Chondrocyte (in vitro differentiated cells): Measurements from ENCODE around the gene IL25. TPM values are rescaled to one million over a fixed set of nuclear protein-coding genes. Genes with fewer than 3 reads are reported as not detected.
"Not testable (repeated sequence)": the region's sequence is repeated elsewhere in the genome, so short reads cannot be mapped to it uniquely, and the experiment has no call there.

Experiments
- DNase-seq: peaks from one replicate; pipeline ENCODE4 v3.0.0; 2021; ENCODE audit warnings: mixed read lengths, low spot score
- H3K27ac Mint-ChIP-seq: one replicate; pipeline ENCODE4 v1.8.0; 2021; ENCODE audit warnings: mild to moderate bottlenecking, moderate library complexity, mixed read lengths; ENCODE audit not compliant: unreplicated experiment
- H3K27me3 Mint-ChIP-seq: 2 replicates; pipeline ENCODE4 v1.8.0; 2021; ENCODE audit warnings: low read depth, mixed read lengths
- H3K36me3 Mint-ChIP-seq: 2 replicates; pipeline ENCODE4 v1.8.0; 2021; ENCODE audit warnings: low read depth, mixed read lengths
- H3K4me1 Mint-ChIP-seq: 2 replicates; pipeline ENCODE4 v1.8.0; 2021; ENCODE audit warnings: low read depth, mild to moderate bottlenecking, mixed read lengths
- H3K4me3 Mint-ChIP-seq: one replicate; pipeline ENCODE4 v1.8.0; 2021; ENCODE audit warnings: mild to moderate bottlenecking, moderate library complexity, mixed read lengths; ENCODE audit not compliant: unreplicated experiment
- H3K9me3 Mint-ChIP-seq: 2 replicates; pipeline ENCODE4 v1.8.0; 2021; ENCODE audit warnings: low read depth, mixed read lengths
- microRNA-seq: library from miRNA; unstranded; fragments of <30 nt; microRNA quantifications from one replicate; pipeline ENCODE4 v1.2.0, GENCODE V29; 2020; ENCODE audit warnings: borderline number of aligned reads
- total RNA-seq: library from RNA; stranded (reverse); gene quantifications from 3 replicates; pipeline ENCODE4 v1.2.1, GENCODE V29; 2021
- TF ChIP-seq, protein P1 (sequence below): fragments of 200-600 bp; sonication (generic); IDR thresholded peaks from 2 replicates; pipeline ENCODE4 v1.5.0; 2021; ENCODE audit warnings: antibody characterized with exemption, mild to moderate bottlenecking, moderate library complexity

IL25 gene
- total RNA-seq, 1 donor from 2014 or later, result not detected

DNA sequence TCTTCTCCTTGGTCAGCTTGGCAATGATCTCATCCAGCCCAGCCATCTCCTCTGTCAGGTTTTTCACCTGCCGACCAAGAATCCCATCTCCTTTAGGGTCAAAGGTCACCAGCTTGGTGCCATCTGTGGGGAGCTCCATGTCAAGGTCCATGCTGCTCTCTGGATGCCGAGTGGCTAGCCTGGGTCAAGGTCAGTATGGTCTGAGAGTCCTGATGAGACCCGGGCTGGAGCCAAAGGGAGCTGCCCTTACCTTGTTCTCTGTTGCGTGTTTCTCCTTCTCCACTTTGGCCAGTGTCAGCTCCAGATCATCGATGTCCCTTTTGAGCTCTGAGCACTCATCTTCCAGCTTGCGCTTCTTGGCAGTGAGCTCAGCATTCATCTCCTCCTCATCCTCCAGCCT is 51.0 kb downstream of the IL25 start:
- Mint-ChIP-seq H3K27ac (no peak overlapping the region), H3K4me1 (no peaks in the 10 kb centered on the region), H3K9me3 (no peaks in the 10 kb centered on the region), H3K4me3 (no peak overlapping the region), H3K36me3 (no peaks in the 10 kb centered on the region), H3K27me3 (peaks cover 30% of the 10 kb centered on the region)
- no peak for DNase-seq
- TF ChIP-seq, protein P1, sequence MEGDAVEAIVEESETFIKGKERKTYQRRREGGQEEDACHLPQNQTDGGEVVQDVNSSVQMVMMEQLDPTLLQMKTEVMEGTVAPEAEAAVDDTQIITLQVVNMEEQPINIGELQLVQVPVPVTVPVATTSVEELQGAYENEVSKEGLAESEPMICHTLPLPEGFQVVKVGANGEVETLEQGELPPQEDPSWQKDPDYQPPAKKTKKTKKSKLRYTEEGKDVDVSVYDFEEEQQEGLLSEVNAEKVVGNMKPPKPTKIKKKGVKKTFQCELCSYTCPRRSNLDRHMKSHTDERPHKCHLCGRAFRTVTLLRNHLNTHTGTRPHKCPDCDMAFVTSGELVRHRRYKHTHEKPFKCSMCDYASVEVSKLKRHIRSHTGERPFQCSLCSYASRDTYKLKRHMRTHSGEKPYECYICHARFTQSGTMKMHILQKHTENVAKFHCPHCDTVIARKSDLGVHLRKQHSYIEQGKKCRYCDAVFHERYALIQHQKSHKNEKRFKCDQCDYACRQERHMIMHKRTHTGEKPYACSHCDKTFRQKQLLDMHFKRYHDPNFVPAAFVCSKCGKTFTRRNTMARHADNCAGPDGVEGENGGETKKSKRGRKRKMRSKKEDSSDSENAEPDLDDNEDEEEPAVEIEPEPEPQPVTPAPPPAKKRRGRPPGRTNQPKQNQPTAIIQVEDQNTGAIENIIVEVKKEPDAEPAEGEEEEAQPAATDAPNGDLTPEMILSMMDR, result no peak

DNA sequence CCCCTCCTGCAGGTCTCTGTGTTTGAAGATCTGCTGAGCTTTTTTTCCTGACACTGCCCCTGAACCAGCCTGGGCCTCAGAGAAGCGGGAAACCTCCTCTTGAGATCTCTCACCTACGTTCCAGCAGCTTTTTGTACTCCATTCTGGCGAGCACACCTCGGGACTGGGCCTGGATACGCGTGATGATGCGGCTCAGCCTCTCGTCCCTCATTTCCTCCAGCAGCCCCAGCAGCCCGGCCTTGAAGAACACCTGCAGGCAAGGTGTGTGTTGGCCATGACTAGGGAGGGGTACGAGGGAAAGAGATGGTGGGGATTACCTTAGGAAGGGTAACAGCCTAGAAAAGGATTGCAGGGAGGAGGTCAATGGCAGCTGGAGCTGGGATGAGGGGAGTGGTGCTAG is 52.6 kb downstream of the IL25 start:
- DNase-seq, result no peak
- Mint-ChIP-seq H3K9me3 (no peaks in the 10 kb centered on the region), H3K27me3 (peaks cover 21% of the 10 kb centered on the region), H3K27ac (no peak overlapping the region), H3K36me3 (no peaks in the 10 kb centered on the region), H3K4me1 (no peaks in the 10 kb centered on the region), H3K4me3 (no peak overlapping the region)
- TF ChIP-seq, protein P1, result no peak

DNA sequence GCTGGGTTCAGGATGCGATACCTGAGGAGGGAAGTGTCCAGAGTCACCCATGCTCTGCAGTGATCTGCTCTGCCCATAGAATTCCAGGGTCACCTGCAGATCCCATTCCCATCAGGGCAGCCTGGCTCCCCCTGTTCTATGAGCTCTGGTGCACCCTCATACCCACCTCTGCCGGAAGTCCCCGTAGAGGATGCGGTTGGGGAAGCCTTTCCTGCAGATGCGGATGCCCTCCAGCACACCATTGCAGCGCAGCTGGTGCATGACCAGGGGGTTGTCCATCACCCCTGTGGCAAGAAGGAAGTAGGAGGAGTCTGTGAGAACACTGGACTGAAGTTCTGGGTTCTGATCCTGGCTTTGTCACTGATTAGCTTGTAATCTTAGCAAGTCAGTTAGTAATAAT is 53.2 kb downstream of the IL25 start:
- H3K4me3 Mint-ChIP-seq, H3K4me1 Mint-ChIP-seq, DNase-seq, H3K36me3 Mint-ChIP-seq, H3K9me3 Mint-ChIP-seq, H3K27ac Mint-ChIP-seq: not testable (repeated sequence)
- H3K27me3 Mint-ChIP-seq, result peaks cover 19% of the 10 kb centered on the region

Small RNAs within 50 kb of the gene (microRNA-seq; reads per million reads assigned to microRNA genes)
- gene MIR208A (13.3 reads per million, percentile 27 among the genes with 10 or more reads in this experiment), gene MIR208B (5.5 reads per million, percentile 4 among the genes with 10 or more reads in this experiment)

Other genes starting within 250 kb of the IL25 start
- gene SLC7A8, start 189.1 kb upstream of the IL25 start, total RNA-seq, result 0.31 to 0.89 TPM (median 0.45 TPM) in 3 replicates
- gene RNF212B, start 134.9 kb upstream of the IL25 start, total RNA-seq, result not detected in 3 replicates
- gene HOMEZ, start 86.7 kb upstream of the IL25 start, total RNA-seq, result 7.3 to 8.2 TPM (median 7.6 TPM) in 3 replicates
- 11.0 to 20.7 TPM (median 11.2 TPM) in 3 replicates for gene PPP1R3E, start 70.0 kb upstream of the IL25 start, total RNA-seq
- gene BCL2L2, start 66.0 kb upstream of the IL25 start, total RNA-seq, result 21.8 to 34.2 TPM (median 25.9 TPM) in 3 replicates
- gene PABPN1, start 51.4 kb upstream of the IL25 start, total RNA-seq, result 135 to 182 TPM (median 136 TPM) in 3 replicates
- gene SLC22A17, start 19.9 kb upstream of the IL25 start, total RNA-seq, result 40.3 to 63.9 TPM (median 44.0 TPM) in 3 replicates
- 29.5 to 36.7 TPM (median 29.6 TPM) in 3 replicates for gene EFS, start 7.6 kb upstream of the IL25 start, total RNA-seq
- not detected in 3 replicates for gene CMTM5, start 4.2 kb downstream of the IL25 start, total RNA-seq
- not detected in 3 replicates for gene MYH6, start 35.5 kb downstream of the IL25 start, total RNA-seq
- gene MYH7, start 62.9 kb downstream of the IL25 start, total RNA-seq, result not detected in 3 replicates
- gene NGDN, start 96.9 kb downstream of the IL25 start, total RNA-seq, result 23.2 to 25.2 TPM (median 23.5 TPM) in 3 replicates
- gene ZFHX2, start 179.0 kb downstream of the IL25 start, total RNA-seq, result 5.9 to 11.8 TPM (median 9.8 TPM) in 3 replicates
- gene THTPA, start 183.5 kb downstream of the IL25 start, total RNA-seq, result 11.8 to 21.6 TPM (median 12.3 TPM) in 3 replicates
- 16.4 to 27.3 TPM (median 18.5 TPM) in 3 replicates for gene AP1G2, start 195.0 kb downstream of the IL25 start, total RNA-seq
- gene JPH4, start 206.0 kb downstream of the IL25 start, total RNA-seq, result 0.20 TPM in 1 of 3 replicates, not detected in the others